GM21576 (cell line): ENCODE results near the gene HES5.
"Not testable (repeated sequence)": the region's sequence is repeated elsewhere in the genome, so short reads cannot be mapped to it uniquely, and the experiment has no call there.

Experiments used
- ATAC-seq: cut with Tn5 transposase; IDR thresholded peaks from one replicate; pipeline ENCODE4 v1.9.1; 2021; ENCODE audit warnings: mild to moderate bottlenecking, moderate library complexity; ENCODE audit not compliant: unreplicated experiment

Gene HES5

GRCh38 chr1:2529784-2530512 is at the start of gene HES5:
Gene HES5, minus strand, starts transcription at chr1:2530263. Its CDS starts 99 bp downstream, at chr1:2530164.
- ATAC-seq = no peak

- no peak for ATAC-seq
Measured at GRCh38 chr1:2578758-2579118, 48.7 kb upstream of the HES5 start.

- ATAC-seq = peak; percentile 36
Measured at GRCh38 chr1:2577565-2578075, 47.6 kb upstream of the HES5 start.

- ATAC-seq = no peak
Measured at GRCh38 chr1:2575801-2576663, 46.0 kb upstream of the HES5 start.

GRCh38 chr1:2574350-2574749 is 44.3 kb upstream of the HES5 start:
- no peak for ATAC-seq

GRCh38 chr1:2573250-2573920 is 43.3 kb upstream of the HES5 start:
- ATAC-seq = no peak

GRCh38 chr1:2571348-2571747 is 41.3 kb upstream of the HES5 start:
- ATAC-seq = no peak

- ATAC-seq = no peak
Measured at GRCh38 chr1:2570332-2570731, 40.3 kb upstream of the HES5 start.

- ATAC-seq = not testable (repeated sequence)
Measured at GRCh38 chr1:2569703-2570102, 39.6 kb upstream of the HES5 start.

GRCh38 chr1:2569060-2569459 is 39.0 kb upstream of the HES5 start:
- no peak for ATAC-seq

GRCh38 chr1:2568187-2568816 is 38.2 kb upstream of the HES5 start:
- ATAC-seq = not testable (repeated sequence)

GRCh38 chr1:2567083-2567679 is 37.1 kb upstream of the HES5 start:
- no peak for ATAC-seq

GRCh38 chr1:2566101-2567045 is 36.3 kb upstream of the HES5 start:
- ATAC-seq = no peak

- no peak for ATAC-seq
Measured at GRCh38 chr1:2564815-2565374, 34.8 kb upstream of the HES5 start.

GRCh38 chr1:2564006-2564814 is 34.1 kb upstream of the HES5 start:
- no peak for ATAC-seq

- no peak for ATAC-seq
Measured at GRCh38 chr1:2563205-2563604, 33.1 kb upstream of the HES5 start.

- no peak for ATAC-seq
Measured at GRCh38 chr1:2561898-2562895, 32.1 kb upstream of the HES5 start.
